Naive thymus-derived CD4-positive, alpha-beta T cell (primary cell): ENCODE measurements around the gene ELFN2. TPM values are rescaled to one million over a fixed set of nuclear protein-coding genes. Genes with fewer than 3 reads are reported as not detected.

ENCODE experiments used
- ATAC-seq: fragments of 150-1000 bp; cut with Tn5 transposase; 2 replicates; pipeline ENCODE4 v1.10.0; 2021; ENCODE audit warnings: mild to moderate bottlenecking, moderate library complexity
- CTCF ChIA-PET: fragments of 350-600 bp; sonication (Branson Sonifier 250); formaldehyde crosslinking; loops from one replicate; lab custom pipeline; 2021; ENCODE audit warnings: antibody characterized with exemption; lab: Charles Lee
- POLR2A ChIA-PET: fragments of 350-600 bp; sonication (Branson Sonifier 250); formaldehyde crosslinking; loops from one replicate; lab custom pipeline; 2021; ENCODE audit warnings: antibody characterized with exemption, inconsistent platforms; lab: Charles Lee
- DNase-seq, 9 donors: peaks; one replicate each; pipeline versions ENCODE4 v3.0.0 to v3.0.0-alpha.2; 2020 to 2022; ENCODE audit warnings: mixed read lengths in 1 of 9
- H3K27ac ChIP-seq: one replicate; pipeline ENCODE4 v1.7.0; 2013; ENCODE audit warnings: mild to moderate bottlenecking, low read depth, low read length, moderate library complexity
- H3K27me3 ChIP-seq, 2 donors: one replicate each; pipeline ENCODE4 v1.7.0; 2013; ENCODE audit warnings: low read length in 2 of 2, mild to moderate bottlenecking in 2 of 2, moderate library complexity in 2 of 2; ENCODE audit not compliant: control insufficient read depth in 2 of 2, insufficient read depth in 2 of 2
- H3K36me3 ChIP-seq, 3 experiments: 1 replicate in 2 of 3; 2 replicates in 1 of 3; pipeline ENCODE4 v1.7.0; 2013; ENCODE audit warnings: low read length in 3 of 3, mild to moderate bottlenecking in 3 of 3, moderate library complexity in 1 of 3; ENCODE audit not compliant: insufficient read depth in 3 of 3, control insufficient read depth in 2 of 3
- H3K4me1 ChIP-seq, 2 donors: one replicate each; pipeline ENCODE4 v1.7.0; 2013; ENCODE audit warnings: low read length in 2 of 2, mild to moderate bottlenecking in 2 of 2, moderate library complexity in 1 of 2; ENCODE audit not compliant: control insufficient read depth in 2 of 2, insufficient read depth in 2 of 2
- H3K4me3 ChIP-seq: 2 replicates; pipeline ENCODE4 v1.7.0; 2013; ENCODE audit warnings: mild to moderate bottlenecking, low read length
- H3K9me3 ChIP-seq, 3 experiments: 1 replicate in 2 of 3; 2 replicates in 1 of 3; pipeline ENCODE4 v1.7.0; 2013; ENCODE audit warnings: low read length in 3 of 3; ENCODE audit not compliant: control insufficient read depth in 2 of 3
- H3K27ac Mint-ChIP-seq, 9 donors: one replicate each; pipeline ENCODE4 v1.8.0; 2020 to 2022; ENCODE audit warnings: mixed read lengths in 9 of 9, mild to moderate bottlenecking in 8 of 9, moderate library complexity in 5 of 9, inconsistent platforms in 2 of 9
- H3K27me3 Mint-ChIP-seq, 5 donors: one replicate each; pipeline ENCODE4 v1.8.0; 2021 to 2022; ENCODE audit warnings: mixed read lengths in 5 of 5, mild to moderate bottlenecking in 1 of 5
- H3K36me3 Mint-ChIP-seq, 5 donors: one replicate each; pipeline ENCODE4 v1.8.0; 2020 to 2022; ENCODE audit warnings: mixed read lengths in 5 of 5, mild to moderate bottlenecking in 3 of 5, inconsistent platforms in 1 of 5
- H3K4me1 Mint-ChIP-seq, 7 donors: one replicate each; pipeline ENCODE4 v1.8.0; 2020 to 2022; ENCODE audit warnings: mixed read lengths in 7 of 7, mild to moderate bottlenecking in 3 of 7, inconsistent platforms in 1 of 7
- H3K4me3 Mint-ChIP-seq, 10 donors: one replicate each; pipeline ENCODE4 v1.8.0; 2020 to 2022; ENCODE audit warnings: mild to moderate bottlenecking in 10 of 10, mixed read lengths in 10 of 10, moderate library complexity in 6 of 10, inconsistent platforms in 2 of 10
- H3K9me3 Mint-ChIP-seq, 11 donors: one replicate each; pipeline ENCODE4 v1.8.0; 2020 to 2022; ENCODE audit warnings: mixed read lengths in 11 of 11, mild to moderate bottlenecking in 4 of 11, inconsistent platforms in 1 of 11, moderate library complexity in 1 of 11
- intact Hi-C, 2 donors: fragments of 100-400 bp; cut with micrococcal nuclease; formaldehyde crosslinking; loops; one replicate each; pipeline ENCODE4 v1.15.1; 2023
- polyA plus RNA-seq, 2 donors: library from polyadenylated mRNA; unstranded; fragments of 300-500 nt; fragmentation: Illumina TruSeq; gene quantifications; one replicate each; pipeline ENCODE4 v1.2.3, GENCODE V29; 2021
- total RNA-seq, 6 experiments: library from RNA in 5 of 6; stranded (reverse) in 5 of 6; gene quantifications; 1 replicate in 5 of 6; 2 replicates in 1 of 6; pipeline ENCODE4 v1.2.3 and lab custom pipeline; 2021 to 2026

The ELFN2 gene
- total and polyA plus RNA-seq, 7 experiments from 2014 or later = 0.10 to 0.66 (median 0.57) TPM; not detected in 2

GRCh38 chr22:37369483-37369882, 57.8 kb downstream of the ELFN2 start:
- Histone ChIP-seq H3K27ac (no peak overlapping the region), H3K27me3 (no peaks in the 10 kb centered on the region), H3K36me3 (no peaks in the 10 kb centered on the region), H3K9me3 (no peaks in the 10 kb centered on the region), H3K4me3 (no peak overlapping the region), H3K4me1 (no peaks in the 10 kb centered on the region)
- Mint-ChIP-seq H3K9me3 (peaks cover 0 to 1% (median 0%) of the 10 kb centered on the region in 11 donors), H3K36me3 (no peaks in the 10 kb centered on the region), H3K4me3 (no peak overlapping the region), H3K27me3 (peaks cover 0 to 9% (median 0%) of the 10 kb centered on the region in 5 donors), H3K4me1 (peaks cover 0 to 10% (median 0%) of the 10 kb centered on the region in 7 donors), H3K27ac (no peak overlapping the region)
- intact Hi-C loops = no loop called here
- ChIA-PET CTCF (no interaction called here), POLR2A (no interaction called here)
- ATAC-seq = no peak
- no peak for DNase-seq

DNA sequence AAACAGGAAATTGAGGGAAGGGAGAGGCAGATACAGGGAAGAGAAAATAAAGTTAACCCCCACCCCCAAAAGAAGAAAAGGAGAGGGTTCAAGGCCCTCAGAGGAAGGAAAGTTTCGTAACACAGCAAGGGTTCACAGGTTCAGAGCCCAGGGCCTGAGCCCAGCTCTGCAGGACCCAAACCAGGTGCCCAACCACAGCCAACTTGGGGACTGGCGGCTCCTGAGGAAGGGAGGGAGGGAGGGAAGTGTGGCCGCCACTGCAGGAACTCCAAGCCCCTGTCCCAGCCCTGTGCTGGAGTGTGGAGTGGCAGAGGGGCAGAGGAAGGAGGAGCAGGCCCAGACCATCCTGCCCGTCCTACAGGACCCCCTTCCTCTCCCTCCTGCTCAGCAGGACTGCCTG, 59.2 kb downstream of the ELFN2 start:
- Histone ChIP-seq H3K9me3 (no peaks in the 10 kb centered on the region), H3K36me3 (no peaks in the 10 kb centered on the region), H3K27ac (no peak overlapping the region), H3K27me3 (no peaks in the 10 kb centered on the region), H3K4me1 (no peaks in the 10 kb centered on the region), H3K4me3 (no peak overlapping the region)
- Mint-ChIP-seq H3K27ac (no peak overlapping the region), H3K27me3 (peaks cover 0 to 4% (median 0%) of the 10 kb centered on the region in 5 donors), H3K9me3 (peaks cover 0 to 1% (median 0%) of the 10 kb centered on the region in 11 donors), H3K36me3 (no peaks in the 10 kb centered on the region), H3K4me3 (no peak overlapping the region), H3K4me1 (peaks cover 0 to 10% (median 0%) of the 10 kb centered on the region in 7 donors)
- intact Hi-C loops = no loop called here
- no peak for DNase-seq
- ChIA-PET POLR2A (no interaction called here), CTCF (no interaction called here)
- no peak for ATAC-seq

GRCh38 chr22:37366601-37367000, 60.7 kb downstream of the ELFN2 start:
- Histone ChIP-seq H3K27me3 (no peaks in the 10 kb centered on the region), H3K27ac (no peak overlapping the region), H3K4me3 (no peak overlapping the region), H3K9me3 (no peaks in the 10 kb centered on the region), H3K36me3 (no peaks in the 10 kb centered on the region), H3K4me1 (no peaks in the 10 kb centered on the region)
- Mint-ChIP-seq H3K36me3 (no peaks in the 10 kb centered on the region), H3K4me3 (no peak overlapping the region), H3K27ac (no peak overlapping the region), H3K9me3 (peaks cover 0 to 1% (median 0%) of the 10 kb centered on the region in 11 donors), H3K4me1 (peaks cover 0 to 11% (median 0%) of the 10 kb centered on the region in 7 donors), H3K27me3 (peaks cover 0 to 4% (median 0%) of the 10 kb centered on the region in 5 donors)
- ChIA-PET POLR2A (no interaction called here), CTCF (no interaction called here)
- no peak for DNase-seq
- no peak for ATAC-seq
- intact Hi-C loops = no loop called here

DNA sequence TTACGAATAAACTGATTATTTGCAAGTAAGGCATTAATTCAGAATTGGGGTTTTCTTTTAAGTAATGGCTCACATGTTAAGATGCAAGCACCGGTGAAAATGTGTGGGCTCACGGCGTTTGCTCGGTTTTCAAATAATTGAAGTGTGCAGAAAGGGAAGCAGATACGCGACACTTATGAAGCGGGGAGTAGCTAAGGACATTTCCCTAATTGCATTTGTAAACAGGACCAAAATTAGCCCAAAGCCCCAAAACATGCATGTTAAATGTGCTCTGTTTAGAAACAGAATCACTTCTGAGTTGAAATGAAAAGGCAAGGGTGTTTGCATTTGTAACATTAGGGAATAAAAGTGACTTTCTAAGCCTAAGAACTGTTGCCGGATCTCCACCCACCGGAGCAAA, 61.3 kb downstream of the ELFN2 start:
- Mint-ChIP-seq H3K27ac (no peak overlapping the region), H3K4me3 (no peak overlapping the region), H3K9me3 (peaks cover 0 to 1% (median 0%) of the 10 kb centered on the region in 11 donors), H3K36me3 (no peaks in the 10 kb centered on the region), H3K4me1 (peaks cover 0 to 15% (median 0%) of the 10 kb centered on the region in 7 donors), H3K27me3 (peaks cover 0 to 4% (median 0%) of the 10 kb centered on the region in 5 donors)
- DNase-seq = no peak
- POLR2A ChIA-PET = no interaction called here
- CTCF ChIA-PET = interaction anchor here (0.5 kb wide), 1 partner anchor 38 kb away, joined by 3 read pairs; no protein-coding TSS in a partner anchor
- no peak overlapping the region for H3K4me3 ChIP-seq
- no peak for ATAC-seq
- no peak overlapping the region for H3K27ac ChIP-seq
- H3K36me3 ChIP-seq = no peaks in the 10 kb centered on the region
- no peaks in the 10 kb centered on the region for H3K9me3 ChIP-seq
- no peaks in the 10 kb centered on the region for H3K27me3 ChIP-seq
- intact Hi-C loops = no loop called here
- H3K4me1 ChIP-seq = no peaks in the 10 kb centered on the region

DNA sequence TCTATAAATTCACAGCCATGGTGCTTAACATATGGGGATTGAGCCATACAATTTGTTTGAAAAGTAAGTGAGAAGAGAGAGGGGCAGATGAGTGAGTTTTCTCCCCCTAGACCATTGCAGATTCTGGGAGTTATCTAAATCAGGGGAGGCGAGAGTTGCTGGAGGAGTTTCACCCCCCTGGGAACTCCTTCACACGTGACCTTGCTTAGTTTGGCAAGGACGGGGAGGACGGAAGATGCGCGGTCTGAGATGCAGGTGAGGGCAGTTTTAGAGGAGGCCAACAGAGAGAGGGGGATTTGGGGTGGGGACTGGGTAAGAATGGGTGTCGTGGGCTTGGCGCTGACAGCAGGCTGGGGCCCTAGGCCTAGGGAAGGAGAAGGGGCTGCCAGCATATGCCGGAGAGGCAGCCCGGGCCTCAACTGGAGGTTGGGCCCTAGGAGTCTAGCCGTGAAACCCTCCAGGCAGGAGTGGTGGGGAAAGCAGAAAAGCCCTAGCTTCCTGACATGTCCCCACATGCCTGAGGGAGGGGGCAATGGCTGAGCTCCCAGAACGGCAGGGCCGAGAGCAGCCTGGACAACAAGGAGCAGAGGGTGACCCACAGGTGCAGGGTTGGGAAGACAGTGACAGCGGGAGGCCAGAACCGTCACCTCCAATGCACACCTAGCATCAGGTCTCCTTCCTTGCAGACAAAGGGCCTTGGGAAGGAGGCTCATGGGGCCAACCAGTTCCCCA, 63.9 kb downstream of the ELFN2 start:
- H3K27ac Mint-ChIP-seq = no peak overlapping the region
- H3K4me1 Mint-ChIP-seq = peaks cover 0 to 11% (median 0%) of the 10 kb centered on the region in 7 donors
- Histone ChIP-seq H3K4me3 (no peak overlapping the region), H3K4me1 (no peaks in the 10 kb centered on the region), H3K27me3 (no peaks in the 10 kb centered on the region), H3K9me3 (no peaks in the 10 kb centered on the region), H3K36me3 (no peaks in the 10 kb centered on the region), H3K27ac (no peak overlapping the region)
- POLR2A ChIA-PET = no interaction called here
- no peak for DNase-seq
- H3K4me3 Mint-ChIP-seq = no peak overlapping the region
- peaks cover 0 to 2% (median 0%) of the 10 kb centered on the region in 11 donors for H3K9me3 Mint-ChIP-seq
- ATAC-seq = no peak
- CTCF ChIA-PET = no interaction called here
- H3K36me3 Mint-ChIP-seq = no peaks in the 10 kb centered on the region
- intact Hi-C loops = no loop called here
- H3K27me3 Mint-ChIP-seq = no peaks in the 10 kb centered on the region

- ChIA-PET CTCF (no interaction called here), POLR2A (interaction anchor here (0.6 kb wide), 1 partner anchor 244 kb away, joined by 3 read pairs; no protein-coding TSS in a partner anchor)
- H3K36me3 Mint-ChIP-seq = no peaks in the 10 kb centered on the region
- ATAC-seq = no peak
- no peak overlapping the region for H3K27ac ChIP-seq
- no peaks in the 10 kb centered on the region for H3K9me3 ChIP-seq
- intact Hi-C loops = no loop called here
- no peaks in the 10 kb centered on the region for H3K36me3 ChIP-seq
- no peak overlapping the region for H3K4me3 Mint-ChIP-seq
- H3K4me3 ChIP-seq = no peak overlapping the region
- H3K27me3 Mint-ChIP-seq = no peaks in the 10 kb centered on the region
- peaks cover 0 to 2% (median 0%) of the 10 kb centered on the region in 11 donors for H3K9me3 Mint-ChIP-seq
- H3K27ac Mint-ChIP-seq = no peak overlapping the region
- no peaks in the 10 kb centered on the region for H3K4me1 ChIP-seq
- peaks cover 0 to 9% (median 0%) of the 10 kb centered on the region in 7 donors for H3K4me1 Mint-ChIP-seq
- no peaks in the 10 kb centered on the region for H3K27me3 ChIP-seq
- no peak for DNase-seq
Observed at GRCh38 chr22:37362621-37363020, 64.7 kb downstream of the ELFN2 start.

DNA sequence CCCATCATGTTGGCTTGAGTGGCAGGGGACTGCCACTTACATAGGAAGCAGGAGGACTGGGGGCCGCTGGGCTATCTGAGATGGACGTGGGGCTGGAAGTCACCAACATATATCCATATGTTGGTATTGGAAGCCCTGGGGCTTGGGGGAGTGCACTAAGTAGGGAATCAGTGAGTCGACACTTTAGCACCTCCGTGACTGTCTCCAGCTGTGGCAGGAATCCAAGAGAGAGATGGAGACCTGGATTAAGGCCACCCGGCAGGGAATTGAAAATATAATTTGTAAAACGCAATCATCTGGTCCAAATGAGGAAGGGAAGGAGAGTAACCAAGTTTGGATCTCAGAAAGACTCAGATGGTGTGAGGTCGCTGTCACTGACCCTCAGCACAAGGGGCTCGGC, 68.4 kb downstream of the ELFN2 start:
- Histone ChIP-seq H3K36me3 (no peaks in the 10 kb centered on the region), H3K4me1 (no peaks in the 10 kb centered on the region), H3K9me3 (no peaks in the 10 kb centered on the region), H3K27ac (no peak overlapping the region), H3K4me3 (no peak overlapping the region), H3K27me3 (no peaks in the 10 kb centered on the region)
- no peak for ATAC-seq
- no peak for DNase-seq
- Mint-ChIP-seq H3K27ac (no peak overlapping the region), H3K27me3 (no peaks in the 10 kb centered on the region), H3K9me3 (peaks cover 0 to 1% (median 0%) of the 10 kb centered on the region in 11 donors), H3K4me3 (no peak overlapping the region), H3K4me1 (peaks cover 0 to 7% (median 0%) of the 10 kb centered on the region in 7 donors), H3K36me3 (no peaks in the 10 kb centered on the region)
- intact Hi-C loops = no loop called here
- POLR2A ChIA-PET = no interaction called here
- CTCF ChIA-PET = no interaction called here
